Skin epidermis (tissue), 12 donors: ENCODE data around the gene KCNT2.
A peak's percentile ranks its signal among the peaks of the same experiment; 100 is the strongest.

Source experiments
- H3K27ac ChIP-seq, 21 experiments: fragments of 200-600 bp; sonication (generic) in 11 of 21; one replicate each; pipeline ENCODE4 v1.5.0; 2020; ENCODE audit warnings: mild to moderate bottlenecking in 3 of 21, inconsistent platforms in 2 of 21, moderate library complexity in 2 of 21
- H3K4me3 ChIP-seq, 7 experiments: fragments of 200-600 bp; sonication (generic) in 2 of 7; one replicate each; pipeline ENCODE4 v1.5.0; 2020; ENCODE audit warnings: inconsistent platforms in 2 of 7, mild to moderate bottlenecking in 2 of 7, moderate library complexity in 1 of 7

KCNT2 gene

DNA sequence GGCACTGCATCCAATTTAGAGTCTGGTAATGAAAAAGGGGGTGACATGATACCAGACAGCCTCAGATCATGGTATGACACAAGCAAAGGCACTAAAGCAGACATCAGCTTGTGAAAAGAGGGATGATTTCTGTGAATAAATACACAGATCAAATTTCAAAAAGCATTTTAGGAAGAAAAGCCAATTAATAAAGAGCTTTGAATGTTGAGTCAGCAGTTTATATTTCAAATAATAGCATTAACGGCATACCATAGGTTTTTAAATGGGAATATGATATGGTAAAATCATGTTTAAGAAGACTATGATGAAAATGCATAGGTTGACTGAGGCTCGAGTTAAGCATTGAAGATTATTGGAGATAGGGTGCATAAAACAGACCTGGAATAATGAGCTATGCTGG, 13.5 kb downstream of the KCNT2 start:
- Histone ChIP-seq H3K27ac (no peak overlapping the region), H3K4me3 (no peak overlapping the region)

DNA sequence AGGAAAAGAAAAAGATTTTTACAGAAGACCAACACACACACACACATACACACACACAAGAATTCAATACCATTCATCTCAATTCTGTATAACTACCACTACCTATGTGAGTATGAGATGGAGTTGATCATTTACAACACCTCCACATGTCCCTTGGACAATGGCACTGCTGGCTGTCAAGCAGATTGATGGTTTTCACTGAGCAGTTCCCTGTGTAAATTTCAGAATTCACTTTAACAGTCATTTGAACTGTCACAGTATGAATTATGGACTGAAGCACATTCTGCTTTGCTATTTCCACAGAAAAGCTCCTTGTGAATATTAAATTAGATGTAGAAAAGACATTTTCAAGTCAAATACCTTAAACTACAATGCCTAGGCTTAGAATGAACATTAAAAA, 14.3 kb downstream of the KCNT2 start:
- Histone ChIP-seq H3K4me3 (no peak overlapping the region), H3K27ac (no peak overlapping the region)

DNA sequence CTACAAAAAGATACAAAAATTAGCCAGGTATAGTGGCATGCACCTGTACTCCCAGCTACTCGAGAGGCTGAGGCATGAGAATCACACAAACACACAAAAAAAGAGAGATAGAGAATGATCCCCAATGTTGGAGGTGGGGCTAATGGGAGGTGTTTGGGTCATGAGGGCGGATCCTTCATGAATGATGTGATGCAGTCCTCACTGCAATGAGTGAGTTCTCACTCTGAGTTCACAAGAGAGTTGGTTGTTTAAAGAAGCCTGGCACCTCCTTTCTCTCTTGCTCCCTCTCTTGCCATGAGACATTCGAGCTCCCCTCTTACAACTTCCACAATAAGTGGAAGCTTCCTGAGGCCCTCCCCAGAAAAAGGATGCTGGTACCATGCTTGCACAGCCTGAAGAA, 17.3 kb downstream of the KCNT2 start:
- Histone ChIP-seq H3K4me3 (no peak overlapping the region), H3K27ac (no peak overlapping the region)

- Histone ChIP-seq H3K27ac (no peak overlapping the region), H3K4me3 (no peak overlapping the region)
Measured at GRCh38 chr1:196590012-196590708, 18.1 kb downstream of the KCNT2 start.

- no peak overlapping the region for H3K27ac ChIP-seq
- H3K4me3 ChIP-seq = no peak overlapping the region
Measured at GRCh38 chr1:196584696-196585095, 23.5 kb downstream of the KCNT2 start.

GRCh38 chr1:196577386-196577785, 30.9 kb downstream of the KCNT2 start:
- Histone ChIP-seq H3K27ac (no peak overlapping the region), H3K4me3 (no peak overlapping the region)

GRCh38 chr1:196573226-196573625, 35.0 kb downstream of the KCNT2 start:
- Histone ChIP-seq H3K27ac (no peak overlapping the region), H3K4me3 (no peak overlapping the region)

DNA sequence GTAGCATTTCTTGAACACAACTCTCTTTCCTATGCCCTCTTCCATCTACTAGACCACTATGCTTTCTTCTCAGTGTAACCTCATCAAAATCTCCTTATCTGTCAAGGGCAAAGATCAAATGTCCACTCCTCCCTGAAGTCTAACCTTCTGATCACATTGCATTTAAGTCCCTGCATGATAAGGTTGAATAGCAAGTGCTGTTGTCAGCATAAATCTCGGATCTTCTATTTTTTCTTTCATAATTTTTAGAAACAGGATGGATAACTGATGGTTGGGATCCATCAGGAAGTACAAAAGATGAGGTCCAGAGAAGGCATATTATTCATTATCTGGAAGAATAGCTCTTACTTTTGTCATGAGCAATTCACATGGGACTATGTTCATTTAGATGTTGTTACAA, 41.0 kb downstream of the KCNT2 start:
- no peak overlapping the region for H3K27ac ChIP-seq
- no peak overlapping the region for H3K4me3 ChIP-seq

DNA sequence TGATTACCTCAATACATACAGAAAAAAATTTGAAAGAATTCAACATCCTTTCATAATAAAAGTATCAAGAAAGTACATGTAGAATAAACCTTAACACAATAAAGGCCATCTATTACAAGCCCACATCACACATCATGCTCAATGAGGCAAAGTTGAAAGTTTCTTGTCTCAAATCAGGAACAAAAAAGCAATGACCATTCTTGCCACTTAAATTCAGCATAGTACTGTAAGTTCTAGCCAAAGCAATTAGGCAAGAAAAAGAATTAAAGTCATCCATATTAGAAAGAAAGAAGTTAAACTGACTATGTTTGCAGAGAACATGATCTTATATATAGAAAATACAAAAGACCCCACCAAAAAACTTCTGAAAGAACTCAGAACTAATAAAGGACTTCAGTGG, 44.5 kb downstream of the KCNT2 start:
- H3K27ac ChIP-seq = no peak overlapping the region
- H3K4me3 ChIP-seq = no peak overlapping the region

- no peak overlapping the region for H3K4me3 ChIP-seq
- H3K27ac ChIP-seq = no peak overlapping the region
Measured at GRCh38 chr1:196559314-196559713, 48.9 kb downstream of the KCNT2 start.

DNA sequence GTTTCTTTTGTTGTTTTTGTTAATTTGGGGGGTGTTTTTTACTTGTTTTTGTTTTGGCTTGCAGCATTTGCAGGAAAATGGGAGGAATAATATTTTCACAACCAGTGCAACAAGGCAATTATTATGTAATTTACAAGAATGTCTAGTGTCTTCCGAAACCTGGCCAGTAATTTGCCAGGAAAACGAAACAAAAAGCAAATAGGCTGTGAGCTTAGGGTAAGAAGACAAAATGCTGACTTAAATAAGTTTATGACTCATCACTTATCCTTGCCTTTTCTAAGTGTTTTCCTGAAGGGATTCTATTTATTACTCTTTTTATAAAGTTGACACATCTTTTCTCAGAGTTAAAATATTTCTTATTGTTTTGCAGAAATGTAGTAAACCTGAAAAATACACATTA, 49.8 kb downstream of the KCNT2 start:
- peak overlapping the region in 2 of 21 experiments; percentile 17 to 39 for H3K27ac ChIP-seq
- H3K4me3 ChIP-seq = peak overlapping the region in 4 of 7 experiments; percentile 3 to 14 (median 12)

- Histone ChIP-seq H3K27ac (peak overlapping the region in 2 of 21 experiments; percentile 17 to 39), H3K4me3 (peak overlapping the region in 2 of 7 experiments; percentile 3 to 14)
Measured at GRCh38 chr1:196557797-196558196, 50.4 kb downstream of the KCNT2 start.

DNA sequence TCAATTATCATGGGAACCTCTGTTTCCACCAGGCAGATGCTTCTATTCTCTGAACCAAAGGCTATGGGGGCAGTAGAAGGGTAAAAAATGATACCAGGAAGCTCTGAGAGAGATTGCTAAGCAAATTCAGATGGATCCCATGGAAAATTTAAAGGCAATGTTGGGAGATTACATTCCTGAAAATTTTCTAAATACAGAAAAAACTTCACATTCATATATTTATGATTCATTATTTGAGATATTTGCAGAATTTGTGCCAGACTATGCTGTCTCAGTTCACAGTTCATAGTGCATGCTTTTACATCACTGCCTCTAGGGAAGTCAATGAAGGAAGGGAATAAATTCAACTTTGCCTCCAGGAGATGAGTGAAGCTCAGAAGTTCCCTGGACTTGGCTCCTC, 57.5 kb downstream of the KCNT2 start:
- no peak overlapping the region for H3K27ac ChIP-seq
- no peak overlapping the region for H3K4me3 ChIP-seq

DNA sequence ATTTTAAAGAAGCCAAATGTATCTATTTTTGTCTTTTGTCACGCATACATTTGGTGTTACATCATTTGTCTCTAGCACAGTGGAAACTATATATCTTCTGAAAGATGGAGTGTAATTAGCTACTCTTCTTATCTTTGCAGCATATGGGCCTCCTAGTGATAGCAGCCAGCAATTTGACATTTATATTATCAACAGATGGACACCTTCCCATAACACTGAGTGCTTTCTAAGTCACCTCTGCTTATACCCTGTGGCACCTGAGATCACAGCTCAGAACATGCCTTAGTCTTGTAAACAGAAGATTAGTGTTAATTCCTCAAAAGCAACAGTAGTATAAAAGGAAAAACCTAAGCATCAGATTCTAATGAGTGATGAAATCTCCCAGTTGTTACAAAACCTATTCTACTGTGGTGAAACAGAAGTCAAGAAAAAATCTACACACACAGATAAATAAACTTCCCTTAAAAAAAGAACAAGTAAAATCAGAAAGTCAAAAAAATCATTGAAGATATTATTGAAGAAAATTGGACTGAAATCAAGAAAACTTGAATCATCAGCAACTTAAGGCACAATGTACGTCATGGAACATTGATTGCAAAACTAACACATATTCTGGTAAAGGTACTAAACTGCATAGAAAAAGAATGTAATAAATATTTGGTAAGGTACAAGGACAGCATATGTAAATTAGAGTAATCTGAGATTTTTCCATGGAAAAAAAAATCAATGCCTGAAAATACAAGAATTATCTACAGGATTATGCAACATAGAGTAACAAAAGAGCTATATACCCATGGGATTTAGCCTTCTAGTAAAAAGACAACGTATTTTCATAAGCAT, 61.7 kb downstream of the KCNT2 start:
- Histone ChIP-seq H3K27ac (no peak overlapping the region), H3K4me3 (no peak overlapping the region)

GRCh38 chr1:196545222-196545621, 63.0 kb downstream of the KCNT2 start:
- Histone ChIP-seq H3K27ac (no peak overlapping the region), H3K4me3 (no peak overlapping the region)

GRCh38 chr1:196544617-196545016, 63.6 kb downstream of the KCNT2 start:
- Histone ChIP-seq H3K4me3 (no peak overlapping the region), H3K27ac (no peak overlapping the region)

DNA sequence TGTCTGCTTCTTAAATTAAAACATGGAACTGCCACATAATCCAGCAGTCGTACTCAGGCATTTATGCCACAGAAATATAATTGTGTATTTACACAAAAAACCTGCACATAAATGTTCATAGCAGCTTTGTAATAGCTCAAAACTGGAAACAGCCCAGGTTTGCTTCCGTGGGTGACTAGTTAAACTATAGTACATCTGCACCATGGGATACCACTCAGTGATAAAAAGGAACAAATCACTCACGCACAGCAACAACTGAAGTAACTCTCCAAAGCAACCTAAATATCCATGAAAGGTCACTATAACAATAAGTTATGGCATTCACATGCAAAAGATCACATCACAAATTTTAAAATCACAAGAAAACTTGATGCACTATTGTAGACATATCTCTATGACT, 64.4 kb downstream of the KCNT2 start:
- H3K4me3 ChIP-seq = no peak overlapping the region
- H3K27ac ChIP-seq = no peak overlapping the region

GRCh38 chr1:196538473-196538872, 69.8 kb downstream of the KCNT2 start:
- Histone ChIP-seq H3K27ac (no peak overlapping the region), H3K4me3 (no peak overlapping the region)

DNA sequence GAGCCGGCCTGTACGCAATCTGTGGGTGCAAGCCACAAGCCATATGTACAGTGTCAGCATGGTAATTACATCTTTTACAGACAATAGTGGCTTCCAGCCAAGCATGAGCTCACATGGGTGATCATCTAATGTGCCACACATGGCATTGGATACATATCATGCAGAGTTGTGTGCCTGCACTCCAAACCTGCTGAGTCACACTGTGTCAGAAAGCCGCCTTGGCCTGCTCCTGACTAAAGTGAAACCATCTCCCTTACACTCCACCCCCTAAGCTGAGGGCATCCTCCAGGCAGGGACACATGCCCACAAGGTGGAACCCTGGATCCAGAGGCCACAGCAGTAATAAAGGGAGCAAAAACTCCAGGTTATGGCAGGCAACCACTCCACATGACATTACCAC, 72.5 kb downstream of the KCNT2 start:
- Histone ChIP-seq H3K4me3 (no peak overlapping the region), H3K27ac (peak overlapping the region in 2 of 21 experiments; percentile 0 to 33)

DNA sequence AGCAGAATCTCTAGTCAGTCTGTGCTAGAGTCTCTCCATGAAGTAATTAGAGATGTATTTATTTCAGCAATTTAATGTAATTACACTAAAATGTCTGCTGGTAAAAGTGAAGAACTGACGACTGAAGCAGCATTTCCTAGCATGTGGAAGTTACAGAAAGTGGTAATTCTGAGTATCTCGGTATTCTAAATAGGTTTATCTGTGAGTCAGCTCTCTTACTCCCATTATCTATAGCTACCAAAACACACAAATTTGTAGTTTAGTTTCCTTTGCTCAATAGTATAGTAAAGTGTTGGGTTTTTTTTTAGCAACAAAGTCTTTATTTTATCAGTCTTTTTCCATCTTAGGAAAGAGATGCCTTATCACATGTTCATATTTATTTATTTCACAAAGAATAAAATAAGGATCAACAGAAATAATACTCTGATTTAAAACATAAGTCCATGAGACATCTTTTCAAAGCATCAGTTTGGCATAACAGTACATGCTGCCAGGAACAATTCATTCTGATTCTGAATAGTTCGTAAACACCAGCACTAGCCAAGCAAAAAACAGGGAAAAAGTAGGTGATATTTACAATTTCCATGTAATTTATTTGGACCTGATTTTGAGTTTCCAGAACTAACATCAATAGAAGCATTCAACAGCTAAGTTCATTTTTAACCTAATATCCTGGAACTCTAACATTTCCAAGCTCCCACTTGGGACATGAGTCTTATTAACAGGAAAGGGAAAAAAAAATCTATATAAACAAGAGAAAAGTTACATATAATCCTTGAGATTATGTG, 76.3 kb downstream of the KCNT2 start:
- Histone ChIP-seq H3K4me3 (no peak overlapping the region), H3K27ac (peak overlapping the region in 12 of 21 experiments; percentile 0 to 79 (median 52))
